Activated CD4-positive, alpha-beta T cell treated with anti-CD3 and anti-CD28 coated beads, Interleukin-2, Interleukin-4, amounts not matched to agents 100 ng/mL and 50 ng/mL, durations not matched to agents 16 hours and 8 hours (primary cell): ENCODE data around the gene GPC1.

Experiments used
- DNase-seq: peaks from one replicate; pipeline ENCODE4 v3.0.0-alpha.2; 2020; ENCODE audit warnings: low spot score

GPC1 gene

DNA sequence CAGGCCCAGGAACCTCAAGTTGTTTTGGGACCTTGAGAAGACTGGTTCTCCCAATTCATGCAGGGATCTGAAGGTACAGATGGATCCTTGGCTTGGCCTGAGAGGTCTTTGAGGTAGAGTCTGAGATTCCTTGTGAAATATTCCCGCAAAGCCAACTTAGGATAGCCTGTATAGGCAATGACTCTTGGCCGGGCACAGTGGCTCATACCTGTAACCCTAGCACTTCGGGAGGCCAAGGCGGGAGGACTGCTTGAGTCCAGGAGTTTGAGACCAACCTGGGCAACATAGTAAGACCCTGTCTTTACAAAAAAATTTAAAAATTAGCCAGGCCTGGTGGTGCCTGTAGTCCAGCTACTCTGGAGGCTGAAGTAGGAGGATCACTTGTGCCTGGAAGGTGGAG, 81.9 kb downstream of the GPC1 start:
- no peak for DNase-seq
